A549 (cell line): ENCODE results near the gene CLSTN2. TPM values are rescaled to one million over a fixed set of nuclear protein-coding genes. Genes with fewer than 3 reads are reported as not detected.

Experiments
- ATAC-seq, 2 experiments: fragments of 200-7000 bp in 1 of 2; fragments of >200 bp in 1 of 2; cut with Nextera tagmentation in 1 of 2; cut with Tn5 transposase in 1 of 2; 3 replicates each; pipeline versions ENCODE4 v1.8.0 to v1.9.1; 2018 to 2020; ENCODE audit warnings: mild to moderate bottlenecking in 1 of 2, moderate library complexity in 1 of 2
- CTCF ChIA-PET: fragments of 300-600 bp; sonication (Branson Sonifier 250); formaldehyde crosslinking; extraction: SDS; loops from one replicate; lab custom pipeline; 2021; ENCODE audit warnings: antibody characterized with exemption, inconsistent platforms; lab: Yijun Ruan, JAX
- POLR2A ChIA-PET: fragments of 350-600 bp; formaldehyde crosslinking; extraction: SDS; loops from one replicate; lab custom pipeline; 2021; ENCODE audit warnings: antibody characterized with exemption, inconsistent platforms; lab: Yijun Ruan, JAX
- DNase-seq, 2 experiments: peaks; one replicate each; pipeline versions ENCODE4 v3.0.0 to v3.0.0-alpha.2; 2011 to 2016; ENCODE audit warnings: low read depth in 1 of 2, low spot score in 1 of 2
- FAIRE-seq: peaks from 2 replicates; lab custom pipeline; 2011; peaks lifted over from hg19 to GRCh38; lab: Jason Lieb, UNC
- H3K27ac ChIP-seq, 2 experiments: fragments of >200 bp; sonication (Bioruptor Twin); formaldehyde crosslinking; 3 replicates each; pipeline ENCODE4 v1.5.1; 2016 to 2017
- H3K4me1 ChIP-seq: fragments of >200 bp; sonication (Bioruptor Twin); formaldehyde crosslinking; 3 replicates; pipeline ENCODE4 v1.6.1; 2016
- H3K4me2 ChIP-seq: fragments of >200 bp; sonication (Bioruptor Twin); formaldehyde crosslinking; 3 replicates; pipeline ENCODE4 v1.6.1; 2016
- H3K4me3 ChIP-seq: fragments of >200 bp; sonication (Bioruptor Twin); formaldehyde crosslinking; 3 replicates; pipeline ENCODE4 v1.5.1; 2016
- H3K9me3 ChIP-seq: fragments of >200 bp; sonication (Bioruptor Twin); formaldehyde crosslinking; 3 replicates; pipeline ENCODE4 v1.6.1; 2016
- BHLHE40 ChIP-seq: IDR thresholded peaks from 2 replicates; pipeline ENCODE4 v1.6.1; 2012; ENCODE audit warnings: low read depth, low read length, inconsistent platforms
- CBX8 ChIP-seq: fragments of 200-600 bp; sonication (generic); IDR thresholded peaks from 2 replicates; pipeline ENCODE4 v1.6.1; 2016
- EHF ChIP-seq: fragments of 250-450 bp; sonication (Bioruptor Pico); IDR thresholded peaks from 2 replicates; pipeline ENCODE4 v1.5.0; 2020; ENCODE audit warnings: mild to moderate bottlenecking
- EP300 ChIP-seq, 2 experiments: fragments of >200 bp; sonication (Bioruptor Twin); formaldehyde crosslinking; IDR thresholded peaks; 2 replicates in 1 of 2; 3 replicates in 1 of 2; pipeline ENCODE4 v1.6.1; 2016 to 2017
- FOXS1 ChIP-seq: fragments of 250-450 bp; sonication (Bioruptor Pico); IDR thresholded peaks from 2 replicates; pipeline ENCODE4 v1.5.0; 2020; ENCODE audit warnings: mild to moderate bottlenecking, moderate library complexity
- GATA3 ChIP-seq: IDR thresholded peaks from 2 replicates; pipeline ENCODE4 v1.6.1; 2012; ENCODE audit warnings: borderline replicate concordance
- HDAC2 ChIP-seq: fragments of 200-600 bp; sonication (generic); IDR thresholded peaks from 2 replicates; pipeline ENCODE4 v1.6.1; 2016
- HOXB13 ChIP-seq: fragments of 250-450 bp; sonication (Bioruptor Pico); IDR thresholded peaks from 2 replicates; pipeline ENCODE4 v1.5.0; 2020; ENCODE audit warnings: low read depth, mild to moderate bottlenecking, moderate library complexity
- JUNB ChIP-seq: fragments of >200 bp; sonication (Bioruptor Twin); formaldehyde crosslinking; IDR thresholded peaks from 2 replicates; pipeline ENCODE4 v1.6.1; 2016
- MAFK ChIP-seq: fragments of 450-650 bp; IDR thresholded peaks from 2 replicates; pipeline ENCODE4 v1.6.1; 2014; ENCODE audit not compliant: partially characterized antibody
- MYC ChIP-seq: IDR thresholded peaks from 2 replicates; pipeline ENCODE4 v1.6.1; 2012; ENCODE audit warnings: mild to moderate bottlenecking, inconsistent platforms, low read length, improper control_type of control experiment, borderline replicate concordance
- NR3C1 ChIP-seq: fragments of >200 bp; sonication (Bioruptor Twin); formaldehyde crosslinking; IDR thresholded peaks from 3 replicates; pipeline ENCODE4 v1.6.1; 2017
- POLR2A ChIP-seq: IDR thresholded peaks from 2 replicates; pipeline ENCODE4 v1.6.1; 2012; ENCODE audit warnings: mild to moderate bottlenecking, low read length
- RAD21 ChIP-seq, 2 experiments: fragments of >200 bp in 1 of 2; sonication (Bioruptor Twin) in 1 of 2; formaldehyde crosslinking in 1 of 2; IDR thresholded peaks in 1 of 2; conservative IDR thresholded peaks in 1 of 2; 2 replicates in 1 of 2; 3 replicates in 1 of 2; pipeline ENCODE4 v1.6.1; 2012 to 2018; ENCODE audit warnings: inconsistent platforms in 1 of 2
- RCOR1 ChIP-seq: fragments of 150-350 bp; IDR thresholded peaks from 2 replicates; pipeline ENCODE4 v1.6.1; 2014; ENCODE audit warnings: antibody characterized with exemption, low read length, low read depth
- SREBF2 ChIP-seq: fragments of 450-650 bp; IDR thresholded peaks from 2 replicates; pipeline ENCODE4 v1.6.1; 2014; ENCODE audit warnings: mild to moderate bottlenecking, moderate library complexity
- TFCP2L1 ChIP-seq: fragments of 250-450 bp; sonication (Bioruptor Pico); IDR thresholded peaks from 2 replicates; pipeline ENCODE4 v1.5.0; 2021; ENCODE audit warnings: mild to moderate bottlenecking
- ZFP36 ChIP-seq: fragments of 450-650 bp; IDR thresholded peaks from 2 replicates; pipeline ENCODE4 v1.6.1; 2014; ENCODE audit warnings: borderline replicate concordance; ENCODE audit not compliant: partially characterized antibody
- ZSCAN20 ChIP-seq: fragments of 250-450 bp; sonication (Bioruptor Pico); IDR thresholded peaks from 2 replicates; pipeline ENCODE4 v1.8.0; 2022; ENCODE audit warnings: mild to moderate bottlenecking, moderate library complexity
- WGBS: methylation state at CpG from one replicate; pipeline ENCODE4 v1.1.6; 2017; ENCODE audit errors: missing lambda C conversion rate; 5-methylcytosine and 5-hydroxymethylcytosine counted together
- polyA plus RNA-seq, 4 experiments: library from polyadenylated mRNA; depleted of rRNA in 3 of 4; stranded (reverse); fragments of >200 nt; fragmentation: RNase III in 1 of 4; extraction: RNeasy Plus Mini Kit Qiagen cat#74134 plus additional on column Dnase treatment in 1 of 4; gene quantifications; 2 replicates in 3 of 4; 3 replicates in 1 of 4; pipeline ENCODE4 v1.2.3, GENCODE V29; 2011 to 2017
- TF ChIP-seq, protein P1 (sequence below): fragments of 200-600 bp; sonication (generic); IDR thresholded peaks from 2 replicates; pipeline ENCODE4 v1.6.1; 2016; ENCODE audit warnings: antibody characterized with exemption, mild to moderate bottlenecking, moderate library complexity
- TF ChIP-seq, protein P2 (sequence below): fragments of 150-350 bp; IDR thresholded peaks from 2 replicates; pipeline ENCODE4 v1.6.1; 2014; ENCODE audit warnings: low read depth, mild to moderate bottlenecking, low read length
- TF ChIP-seq, protein P3 (sequence below): IDR thresholded peaks from 2 replicates; pipeline ENCODE4 v1.6.1; 2012
- TF ChIP-seq, protein P4 (sequence below): fragments of 450-650 bp; IDR thresholded peaks from 2 replicates; pipeline ENCODE4 v1.6.1; 2014; ENCODE audit warnings: antibody characterized with exemption

CLSTN2 gene
- polyA plus RNA-seq, 2 of the 4 experiments (the other 2 are of a cell fraction): 0.03 to 0.04 TPM

DNA sequence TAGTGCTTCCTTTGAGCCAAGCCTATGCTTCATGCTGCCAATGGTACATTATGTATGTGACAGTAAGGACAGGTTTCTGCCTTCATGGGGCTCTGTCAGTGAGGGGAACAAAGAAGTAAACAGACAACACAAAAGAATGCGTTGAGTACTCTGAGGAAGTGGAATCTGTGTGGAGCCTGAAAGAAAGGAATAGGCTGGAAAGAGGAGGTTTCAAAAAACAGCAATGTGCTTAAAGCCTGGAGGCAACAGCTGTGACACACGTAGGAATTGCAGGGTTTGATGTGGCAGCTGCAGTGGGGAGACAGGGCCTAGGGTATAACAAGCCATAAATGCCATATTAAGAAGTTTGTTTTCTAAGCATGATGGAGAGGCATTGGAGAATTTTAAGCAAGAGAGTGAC lies 316.7 kb downstream of the CLSTN2 start:
- ChIA-PET POLR2A (no interaction called here), CTCF (no interaction called here)

DNA sequence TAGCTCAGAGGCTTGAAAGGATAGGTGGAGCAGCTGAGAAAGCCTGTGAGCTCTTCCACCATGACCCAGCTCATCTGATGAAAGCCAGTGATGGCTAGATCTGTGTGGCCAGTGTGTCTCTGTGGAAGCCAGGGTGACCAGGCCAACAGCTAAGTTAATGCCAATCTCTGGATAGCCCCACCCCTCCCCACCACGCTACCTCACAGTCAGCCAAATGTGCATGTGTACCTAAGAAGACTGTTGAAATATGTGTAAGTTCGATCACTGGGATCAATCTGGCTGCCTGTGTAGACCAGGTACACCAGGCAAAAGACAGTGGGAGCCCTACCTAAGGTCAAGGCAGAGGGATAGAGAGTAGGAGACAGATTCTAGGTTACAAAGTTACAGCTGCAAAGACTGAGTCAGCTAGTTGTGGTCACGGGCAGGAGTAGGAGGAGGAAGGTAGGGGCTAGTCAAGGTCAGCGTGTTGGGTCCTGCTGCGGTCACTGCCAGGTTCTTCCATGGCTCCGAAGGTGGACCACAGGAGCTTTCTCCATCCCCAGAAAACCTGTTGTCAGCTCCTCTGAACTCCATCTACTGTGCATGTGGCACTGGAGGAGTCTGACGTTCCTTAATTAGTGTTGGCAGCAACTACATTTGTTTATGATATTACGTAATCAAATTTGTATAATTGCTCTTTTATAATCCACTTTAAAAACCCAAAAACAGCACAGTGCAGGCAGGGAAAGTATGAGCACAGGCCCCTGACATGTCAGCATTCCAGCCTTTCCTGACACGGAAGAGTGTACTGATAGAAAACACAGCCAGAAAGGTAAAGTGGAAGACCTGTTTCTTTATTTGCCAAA lies 318.0 kb downstream of the CLSTN2 start:
- CTCF ChIA-PET: no interaction called here
- Histone ChIP-seq H3K4me3 (no peak overlapping the region), H3K4me1 (no peaks in the 10 kb centered on the region)
- no peak for ATAC-seq
- POLR2A ChIA-PET: no interaction called here
- WGBS: 31% methylated on average over 8 of the region's 9 CpGs
- TF ChIP-seq BHLHE40: no peak
- TF ChIP-seq SREBF2: no peak
- no peak for TF ChIP-seq HDAC2
- TF ChIP-seq TFCP2L1 (CRISPR knock-in tag): no peak
- no peak for TF ChIP-seq POLR2A
- no peak for TF ChIP-seq CBX8
- no peak for TF ChIP-seq ZFP36
- no peak for TF ChIP-seq FOXS1 (CRISPR knock-in tag)
- no peak for TF ChIP-seq HOXB13 (CRISPR knock-in tag)
- TF ChIP-seq, protein P1, sequence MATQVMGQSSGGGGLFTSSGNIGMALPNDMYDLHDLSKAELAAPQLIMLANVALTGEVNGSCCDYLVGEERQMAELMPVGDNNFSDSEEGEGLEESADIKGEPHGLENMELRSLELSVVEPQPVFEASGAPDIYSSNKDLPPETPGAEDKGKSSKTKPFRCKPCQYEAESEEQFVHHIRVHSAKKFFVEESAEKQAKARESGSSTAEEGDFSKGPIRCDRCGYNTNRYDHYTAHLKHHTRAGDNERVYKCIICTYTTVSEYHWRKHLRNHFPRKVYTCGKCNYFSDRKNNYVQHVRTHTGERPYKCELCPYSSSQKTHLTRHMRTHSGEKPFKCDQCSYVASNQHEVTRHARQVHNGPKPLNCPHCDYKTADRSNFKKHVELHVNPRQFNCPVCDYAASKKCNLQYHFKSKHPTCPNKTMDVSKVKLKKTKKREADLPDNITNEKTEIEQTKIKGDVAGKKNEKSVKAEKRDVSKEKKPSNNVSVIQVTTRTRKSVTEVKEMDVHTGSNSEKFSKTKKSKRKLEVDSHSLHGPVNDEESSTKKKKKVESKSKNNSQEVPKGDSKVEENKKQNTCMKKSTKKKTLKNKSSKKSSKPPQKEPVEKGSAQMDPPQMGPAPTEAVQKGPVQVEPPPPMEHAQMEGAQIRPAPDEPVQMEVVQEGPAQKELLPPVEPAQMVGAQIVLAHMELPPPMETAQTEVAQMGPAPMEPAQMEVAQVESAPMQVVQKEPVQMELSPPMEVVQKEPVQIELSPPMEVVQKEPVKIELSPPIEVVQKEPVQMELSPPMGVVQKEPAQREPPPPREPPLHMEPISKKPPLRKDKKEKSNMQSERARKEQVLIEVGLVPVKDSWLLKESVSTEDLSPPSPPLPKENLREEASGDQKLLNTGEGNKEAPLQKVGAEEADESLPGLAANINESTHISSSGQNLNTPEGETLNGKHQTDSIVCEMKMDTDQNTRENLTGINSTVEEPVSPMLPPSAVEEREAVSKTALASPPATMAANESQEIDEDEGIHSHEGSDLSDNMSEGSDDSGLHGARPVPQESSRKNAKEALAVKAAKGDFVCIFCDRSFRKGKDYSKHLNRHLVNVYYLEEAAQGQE: no peak
- no peak for TF ChIP-seq EHF (CRISPR knock-in tag)
- no peak for TF ChIP-seq NR3C1
- no peak for TF ChIP-seq GATA3
- TF ChIP-seq JUNB: no peak
- TF ChIP-seq MAFK: no peak
- no peak for TF ChIP-seq ZSCAN20 (CRISPR knock-in tag)
- TF ChIP-seq, protein P2, sequence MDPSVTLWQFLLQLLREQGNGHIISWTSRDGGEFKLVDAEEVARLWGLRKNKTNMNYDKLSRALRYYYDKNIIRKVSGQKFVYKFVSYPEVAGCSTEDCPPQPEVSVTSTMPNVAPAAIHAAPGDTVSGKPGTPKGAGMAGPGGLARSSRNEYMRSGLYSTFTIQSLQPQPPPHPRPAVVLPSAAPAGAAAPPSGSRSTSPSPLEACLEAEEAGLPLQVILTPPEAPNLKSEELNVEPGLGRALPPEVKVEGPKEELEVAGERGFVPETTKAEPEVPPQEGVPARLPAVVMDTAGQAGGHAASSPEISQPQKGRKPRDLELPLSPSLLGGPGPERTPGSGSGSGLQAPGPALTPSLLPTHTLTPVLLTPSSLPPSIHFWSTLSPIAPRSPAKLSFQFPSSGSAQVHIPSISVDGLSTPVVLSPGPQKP: no peak
- TF ChIP-seq, protein P3, sequence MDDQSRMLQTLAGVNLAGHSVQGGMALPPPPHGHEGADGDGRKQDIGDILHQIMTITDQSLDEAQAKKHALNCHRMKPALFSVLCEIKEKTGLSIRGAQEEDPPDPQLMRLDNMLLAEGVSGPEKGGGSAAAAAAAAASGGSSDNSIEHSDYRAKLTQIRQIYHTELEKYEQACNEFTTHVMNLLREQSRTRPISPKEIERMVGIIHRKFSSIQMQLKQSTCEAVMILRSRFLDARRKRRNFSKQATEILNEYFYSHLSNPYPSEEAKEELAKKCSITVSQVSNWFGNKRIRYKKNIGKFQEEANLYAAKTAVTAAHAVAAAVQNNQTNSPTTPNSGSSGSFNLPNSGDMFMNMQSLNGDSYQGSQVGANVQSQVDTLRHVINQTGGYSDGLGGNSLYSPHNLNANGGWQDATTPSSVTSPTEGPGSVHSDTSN: no peak
- TF ChIP-seq MYC: no peak
- TF ChIP-seq, all 56 proteins: peak for 0
- no peak for FAIRE-seq
- Histone ChIP-seq H3K9me3 (no peaks in the 10 kb centered on the region), H3K4me2 (no peak overlapping the region), H3K27ac (no peak overlapping the region)
- no peak for DNase-seq

More for the DNA sequence above, 316.7 kb downstream of the CLSTN2 start:
- TF ChIP-seq RAD21 (conservative IDR thresholded peaks at IDR 0.05 in 1 of 2, IDR thresholded peaks at IDR 0.05 in 1 of 2): no peak
- no peak for TF ChIP-seq ZFP36
- TF ChIP-seq, protein P4, sequence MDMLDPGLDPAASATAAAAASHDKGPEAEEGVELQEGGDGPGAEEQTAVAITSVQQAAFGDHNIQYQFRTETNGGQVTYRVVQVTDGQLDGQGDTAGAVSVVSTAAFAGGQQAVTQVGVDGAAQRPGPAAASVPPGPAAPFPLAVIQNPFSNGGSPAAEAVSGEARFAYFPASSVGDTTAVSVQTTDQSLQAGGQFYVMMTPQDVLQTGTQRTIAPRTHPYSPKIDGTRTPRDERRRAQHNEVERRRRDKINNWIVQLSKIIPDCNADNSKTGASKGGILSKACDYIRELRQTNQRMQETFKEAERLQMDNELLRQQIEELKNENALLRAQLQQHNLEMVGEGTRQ: no peak
- TF ChIP-seq RCOR1: no peak
- no peak for TF ChIP-seq HDAC2
- no peak for TF ChIP-seq EP300 (IDR thresholded peaks at IDR 0.05)
- no peaks in the 10 kb centered on the region for H3K9me3 ChIP-seq
- WGBS: 40% methylated on average over 2 of the region's 2 CpGs
- no peak overlapping the region for H3K4me3 ChIP-seq
- ATAC-seq (no peak), DNase-seq (no peak), FAIRE-seq (no peak)
- H3K4me2 ChIP-seq: no peak overlapping the region
- H3K27ac ChIP-seq: no peak overlapping the region
- no peaks in the 10 kb centered on the region for H3K4me1 ChIP-seq
